ENCODE results near the gene LNX2.

Gene LNX2

DNA sequence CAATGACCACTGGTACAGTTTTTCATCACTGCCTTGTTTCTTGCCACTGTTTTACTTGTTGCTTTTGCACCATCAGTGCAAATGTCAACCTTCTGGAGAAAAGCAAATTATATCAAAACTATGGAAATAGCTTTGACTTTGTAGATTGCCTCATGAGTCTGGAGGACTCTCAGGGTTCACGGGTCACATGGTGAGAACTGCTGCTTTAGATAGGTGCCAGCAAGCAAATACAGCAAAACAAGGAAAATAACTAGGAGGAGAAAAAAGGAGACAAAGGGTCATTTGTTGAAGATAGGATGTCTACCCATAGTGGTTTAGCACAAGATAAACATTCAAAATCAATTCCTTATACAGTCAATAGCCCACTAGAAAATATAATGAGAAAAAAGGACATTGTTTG is 34.5 kb upstream of the LNX2 start:
- DNase-seq (ENCODE audit: low read depth), result no peak
- TF ChIP-seq, protein P1, sequence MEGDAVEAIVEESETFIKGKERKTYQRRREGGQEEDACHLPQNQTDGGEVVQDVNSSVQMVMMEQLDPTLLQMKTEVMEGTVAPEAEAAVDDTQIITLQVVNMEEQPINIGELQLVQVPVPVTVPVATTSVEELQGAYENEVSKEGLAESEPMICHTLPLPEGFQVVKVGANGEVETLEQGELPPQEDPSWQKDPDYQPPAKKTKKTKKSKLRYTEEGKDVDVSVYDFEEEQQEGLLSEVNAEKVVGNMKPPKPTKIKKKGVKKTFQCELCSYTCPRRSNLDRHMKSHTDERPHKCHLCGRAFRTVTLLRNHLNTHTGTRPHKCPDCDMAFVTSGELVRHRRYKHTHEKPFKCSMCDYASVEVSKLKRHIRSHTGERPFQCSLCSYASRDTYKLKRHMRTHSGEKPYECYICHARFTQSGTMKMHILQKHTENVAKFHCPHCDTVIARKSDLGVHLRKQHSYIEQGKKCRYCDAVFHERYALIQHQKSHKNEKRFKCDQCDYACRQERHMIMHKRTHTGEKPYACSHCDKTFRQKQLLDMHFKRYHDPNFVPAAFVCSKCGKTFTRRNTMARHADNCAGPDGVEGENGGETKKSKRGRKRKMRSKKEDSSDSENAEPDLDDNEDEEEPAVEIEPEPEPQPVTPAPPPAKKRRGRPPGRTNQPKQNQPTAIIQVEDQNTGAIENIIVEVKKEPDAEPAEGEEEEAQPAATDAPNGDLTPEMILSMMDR (IDR thresholded peaks at IDR 0.05; ENCODE audit: control insufficient read depth, insufficient read depth, low read depth, low read length, missing control alignments), result no peak
- H3K4me3 ChIP-seq (ENCODE audit: control insufficient read depth, low read depth, low read length), result no peak overlapping the region

DNA sequence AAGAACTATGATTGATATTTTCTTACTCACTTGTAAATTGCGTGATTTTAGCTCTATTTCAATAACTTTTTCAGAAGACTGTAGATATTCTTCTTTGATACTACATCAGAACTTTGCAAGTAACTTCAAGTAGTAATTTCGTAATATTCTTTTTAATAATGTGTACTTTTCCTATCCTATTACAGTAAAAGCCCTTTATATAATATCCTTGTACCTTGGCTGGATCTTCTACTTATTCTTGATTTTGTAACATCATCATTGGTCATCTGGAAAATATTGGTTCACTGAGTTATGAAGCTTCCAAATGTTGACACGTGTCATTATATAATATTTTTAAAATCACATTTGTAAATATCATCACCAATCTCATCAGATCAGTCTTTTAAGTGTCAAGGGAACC is 33.7 kb upstream of the LNX2 start:
- DNase-seq (ENCODE audit: low read depth), result no peak
- TF ChIP-seq, protein P1 (IDR thresholded peaks at IDR 0.05; ENCODE audit: control insufficient read depth, insufficient read depth, low read depth, low read length, missing control alignments), result no peak
- no peak overlapping the region for H3K4me3 ChIP-seq (ENCODE audit: control insufficient read depth, low read depth, low read length)

DNA sequence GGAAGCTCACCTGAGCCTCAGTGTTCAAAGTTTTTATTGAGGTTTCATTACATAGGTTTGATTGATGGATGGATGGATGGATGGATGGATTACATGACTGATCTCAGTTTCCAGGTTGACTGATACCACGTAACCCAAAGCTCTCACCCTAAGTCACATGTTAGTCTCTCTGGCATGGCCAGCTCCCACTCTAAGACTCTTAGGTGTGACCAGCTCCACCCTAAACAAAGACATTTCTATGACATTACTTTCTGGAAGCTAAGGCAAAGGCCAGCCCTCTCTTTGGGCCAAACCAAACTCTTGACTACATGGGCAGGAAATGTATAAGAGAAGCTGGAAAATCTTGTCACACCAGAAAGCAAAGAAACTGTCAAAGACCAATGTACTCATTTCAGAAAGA is 30.0 kb upstream of the LNX2 start:
- DNase-seq (ENCODE audit: low read depth), result no peak
- no peak overlapping the region for H3K4me3 ChIP-seq (ENCODE audit: control insufficient read depth, low read depth, low read length)
- TF ChIP-seq, protein P1 (IDR thresholded peaks at IDR 0.05; ENCODE audit: control insufficient read depth, insufficient read depth, low read depth, low read length, missing control alignments), result no peak

DNA sequence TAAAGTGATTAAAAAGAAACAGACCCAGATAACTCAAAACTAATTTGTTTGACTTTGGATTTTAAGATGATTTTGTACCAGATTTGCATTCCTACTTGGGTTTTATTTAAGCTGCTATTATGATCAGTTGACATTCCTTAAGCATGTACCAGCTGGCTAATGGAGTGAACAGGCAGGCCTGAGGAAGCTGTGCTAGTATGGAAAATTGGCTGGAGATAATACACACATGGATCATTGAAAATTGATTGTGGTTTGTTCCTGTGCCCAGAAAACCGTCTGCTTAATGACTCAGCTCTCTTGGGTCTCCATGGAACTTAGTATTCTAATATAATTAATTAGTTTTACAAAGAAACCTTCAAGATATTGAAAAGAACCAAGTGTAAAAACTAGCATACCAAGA is 24.0 kb upstream of the LNX2 start:
- peak; percentile 47 for DNase-seq (ENCODE audit: low read depth)
- H3K4me3 ChIP-seq (ENCODE audit: control insufficient read depth, low read depth, low read length), result no peak overlapping the region
- TF ChIP-seq, protein P1 (IDR thresholded peaks at IDR 0.05; ENCODE audit: control insufficient read depth, insufficient read depth, low read depth, low read length, missing control alignments), result no peak

DNA sequence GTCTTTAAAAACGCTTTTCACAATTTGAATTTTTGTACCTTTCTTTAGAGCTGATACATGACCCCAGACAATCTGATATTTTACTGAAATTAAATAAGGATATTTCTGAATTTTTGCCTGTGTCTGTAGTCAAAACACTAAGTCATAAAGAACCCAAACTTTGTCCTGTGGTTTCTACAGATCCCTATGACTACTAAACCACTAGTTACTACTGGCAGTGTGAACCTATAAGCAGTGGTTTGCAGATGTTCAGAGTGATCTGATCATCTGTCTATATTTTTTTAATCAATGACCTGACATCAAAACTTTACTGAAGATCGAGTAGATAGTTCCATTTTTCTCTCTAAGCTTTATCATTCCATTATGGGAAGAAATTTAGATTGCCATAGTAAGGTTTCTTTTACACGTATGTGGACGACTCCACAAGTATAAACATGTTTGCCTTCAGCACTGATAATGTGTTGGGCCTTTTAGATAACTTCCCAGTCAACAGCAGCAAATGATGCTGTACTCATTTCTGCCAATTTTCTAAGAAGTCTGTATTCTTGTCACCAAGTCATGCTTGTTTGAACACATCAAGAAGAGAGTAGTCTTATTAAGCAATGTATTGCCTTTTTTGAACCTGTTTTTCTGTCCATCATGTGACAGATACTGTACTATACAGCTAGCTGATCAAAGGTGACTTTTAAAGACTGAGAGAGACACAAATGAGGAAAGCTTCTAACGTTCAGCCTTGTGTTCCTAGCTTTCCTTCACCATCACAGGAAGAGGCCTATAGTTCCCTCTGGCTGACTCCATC is 23.2 kb upstream of the LNX2 start:
- H3K4me3 ChIP-seq (ENCODE audit: control insufficient read depth, low read depth, low read length), result no peak overlapping the region
- DNase-seq (ENCODE audit: low read depth), result no peak
- TF ChIP-seq, protein P1 (IDR thresholded peaks at IDR 0.05; ENCODE audit: control insufficient read depth, insufficient read depth, low read depth, low read length, missing control alignments), result no peak

DNA sequence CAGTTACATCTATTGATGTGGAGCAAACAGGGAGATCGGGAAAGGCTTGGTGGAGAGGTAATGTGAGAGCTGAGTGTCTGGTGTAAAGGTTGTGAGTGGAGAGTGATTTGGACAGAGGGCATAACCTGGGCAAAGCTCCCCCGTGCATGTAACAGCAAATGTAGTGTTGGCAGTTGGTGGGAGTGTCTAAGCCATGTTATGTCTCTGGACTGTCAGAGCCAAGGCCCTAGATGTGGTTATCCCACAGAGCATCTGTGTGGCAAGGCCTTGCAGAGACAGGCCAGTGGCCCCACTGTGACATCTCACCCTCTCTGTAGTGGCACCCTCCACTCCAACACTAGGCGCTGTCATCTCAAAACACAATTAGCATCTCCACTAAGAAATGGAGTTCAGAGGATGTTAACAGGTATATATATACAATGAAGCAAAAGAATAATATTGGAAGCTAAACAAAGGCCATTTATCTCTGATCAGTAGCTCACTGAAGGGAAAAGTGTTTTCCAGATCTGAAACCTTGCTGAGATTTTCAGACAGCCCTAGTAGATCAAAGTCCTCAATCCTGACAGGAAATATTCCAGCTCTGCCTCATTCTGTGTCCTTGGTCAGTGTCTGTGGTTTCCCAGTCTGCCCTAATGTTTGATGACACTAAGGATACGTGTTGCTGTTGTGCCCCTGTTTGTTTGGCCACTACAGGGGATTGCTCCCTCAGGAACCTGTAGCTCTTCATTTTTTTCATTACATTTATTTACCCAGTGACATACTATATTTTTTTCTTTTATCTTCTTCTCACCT is 21.6 kb upstream of the LNX2 start:
- no peak overlapping the region for H3K4me3 ChIP-seq (ENCODE audit: control insufficient read depth, low read depth, low read length)
- TF ChIP-seq, protein P1 (IDR thresholded peaks at IDR 0.05; ENCODE audit: control insufficient read depth, insufficient read depth, low read depth, low read length, missing control alignments), result no peak
- DNase-seq (ENCODE audit: low read depth), result no peak

All from AG09309 (cell line).